ENCODE results near the gene KRTAP9-8. TPM values are rescaled to one million over a fixed set of nuclear protein-coding genes. Genes with fewer than 3 reads are reported as not detected.
"Not testable (repeated sequence)": the region's sequence is repeated elsewhere in the genome, so short reads cannot be mapped to it uniquely, and the experiment has no call there.

The KRTAP9-8 gene
- total RNA-seq, 4 donors from 2014 or later, result not detected

- ATAC-seq (ENCODE audit: low FRiP score) (no peak), DNase-seq (ENCODE audit: low spot score) (no peak)
- no peak for TF ChIP-seq CTCF (IDR thresholded peaks at IDR 0.05)
These were observed 27.3 kb downstream of the KRTAP9-8 start, which contains the start of gene KRTAP9-6 for GRCh38 chr17:41265078-41265477. TSS of gene KRTAP9-6 (plus strand) at chr17:41265378. CDS start at chr17:41265378, 0 bp downstream.

- DNase-seq (ENCODE audit: low spot score), result no peak
- ATAC-seq (ENCODE audit: low FRiP score), result no peak
- no peak for TF ChIP-seq CTCF (IDR thresholded peaks at IDR 0.05)
These were observed 29.9 kb downstream of the KRTAP9-8 start for GRCh38 chr17:41267711-41268110.

DNA sequence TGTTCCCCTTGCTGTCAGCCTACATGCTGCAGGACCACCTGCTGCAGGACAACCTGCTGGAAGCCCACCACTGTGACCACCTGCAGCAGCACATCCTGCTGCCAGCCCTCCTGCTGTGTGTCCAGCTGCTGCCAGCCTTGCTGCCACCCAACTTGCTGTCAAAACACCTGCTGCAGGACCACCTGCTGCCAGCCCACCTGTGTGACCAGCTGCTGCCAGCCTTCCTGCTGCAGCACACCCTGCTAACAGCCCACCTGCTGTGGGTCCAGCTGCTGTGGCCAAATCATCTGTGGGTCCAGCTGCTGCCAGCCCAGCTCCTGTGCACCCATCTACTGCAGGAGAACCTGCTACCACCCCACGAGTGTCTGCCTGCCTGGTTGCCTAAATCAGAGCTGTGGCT, 33.5 kb downstream of the KRTAP9-8 start:
- ATAC-seq (ENCODE audit: low FRiP score); DNase-seq (ENCODE audit: low spot score): not testable (repeated sequence)

- ATAC-seq (ENCODE audit: low FRiP score) (no peak), DNase-seq (ENCODE audit: low spot score) (no peak)
- TF ChIP-seq CTCF (IDR thresholded peaks at IDR 0.05), result no peak
These were observed 34.1 kb downstream of the KRTAP9-8 start for GRCh38 chr17:41271858-41272257.

DNA sequence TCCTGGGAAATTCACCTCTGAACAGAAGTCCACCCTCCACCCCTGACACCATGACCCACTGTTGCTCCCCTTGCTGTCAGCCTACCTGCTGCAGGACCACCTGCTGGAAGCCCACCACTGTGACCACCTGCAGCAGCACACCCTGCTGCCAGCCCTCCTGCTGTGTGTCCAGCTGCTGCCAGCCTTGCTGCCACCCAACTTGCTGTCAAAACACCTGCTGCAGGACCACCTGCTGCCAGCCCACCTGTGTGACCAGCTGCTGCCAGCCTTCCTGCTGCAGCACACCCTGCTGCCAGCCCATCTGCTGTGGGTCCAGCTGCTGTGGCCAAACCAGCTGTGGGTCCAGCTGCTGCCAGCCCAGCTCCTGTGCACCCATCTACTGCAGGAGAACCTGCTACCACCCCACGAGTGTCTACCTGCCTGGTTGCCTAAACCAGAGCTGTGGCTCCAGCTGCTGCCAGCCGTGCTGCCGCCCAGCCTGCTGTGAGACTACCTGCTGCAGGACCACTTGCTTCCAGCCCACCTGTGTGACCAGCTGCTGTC, 37.9 kb downstream of the KRTAP9-8 start, which contains the start of gene KRTAP9-7:
TSS of gene KRTAP9-7 (plus strand) at position 51 of the 543 bp plus-strand sequence. CDS start at position 51, 0 bp downstream.
- DNase-seq (ENCODE audit: low spot score); ATAC-seq (ENCODE audit: low FRiP score): not testable (repeated sequence)

DNA sequence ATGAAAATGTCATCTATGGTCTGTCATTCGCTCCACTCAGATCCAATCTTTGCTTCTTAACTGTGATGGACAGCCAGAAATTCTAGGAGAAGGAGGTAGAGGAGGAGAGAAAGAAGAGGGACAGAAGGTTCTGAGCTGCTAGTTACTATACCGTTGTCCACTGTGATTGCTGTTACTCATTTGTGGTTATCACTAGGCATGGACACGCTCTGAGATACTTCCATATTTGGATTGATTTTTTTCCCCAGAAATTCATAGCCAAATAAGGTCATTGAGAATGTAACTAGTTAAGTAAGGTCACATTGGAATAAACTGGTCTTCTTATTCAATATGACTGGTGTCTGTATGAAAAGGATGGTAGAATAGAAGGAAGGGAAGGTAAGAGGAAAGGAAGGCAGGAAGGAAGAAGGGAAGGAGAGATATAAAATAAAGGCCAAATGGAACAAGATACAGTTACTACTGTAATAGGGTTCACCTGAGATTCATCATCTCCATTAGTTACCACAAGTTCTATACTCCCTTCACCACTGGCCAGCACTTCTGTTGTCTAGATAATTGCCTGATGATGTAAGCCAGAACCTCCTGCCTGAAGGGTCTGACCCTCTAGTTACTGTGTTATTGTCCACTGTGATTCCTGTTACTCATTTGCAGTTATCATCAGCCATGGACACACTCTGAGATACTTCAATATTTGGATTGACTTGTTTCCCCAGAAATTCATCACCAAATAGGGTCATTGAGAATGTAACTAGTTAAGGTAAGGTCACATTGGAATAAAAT, 40.6 kb downstream of the KRTAP9-8 start:
- DNase-seq (ENCODE audit: low spot score) (no peak), ATAC-seq (ENCODE audit: low FRiP score) (no peak)
- no peak for TF ChIP-seq CTCF (IDR thresholded peaks at IDR 0.05)

DNA sequence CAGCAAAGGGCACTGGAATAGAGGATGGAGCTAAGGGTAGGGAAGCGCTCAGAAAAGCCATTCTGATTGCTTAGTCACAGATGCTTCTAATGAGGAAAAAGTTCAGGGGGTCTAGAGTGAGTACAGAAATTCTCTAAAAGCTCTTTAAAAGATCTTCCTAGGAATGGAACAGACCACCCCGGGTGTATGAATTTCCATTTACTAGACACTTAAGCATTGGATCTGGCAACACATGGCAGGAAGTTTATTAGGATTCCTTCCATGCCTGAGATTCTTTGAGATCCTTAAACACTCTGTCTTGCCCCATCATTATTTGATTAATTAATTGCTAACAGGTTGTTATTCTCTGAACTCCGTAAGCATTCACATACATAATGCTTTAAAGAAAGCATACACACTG, 46.2 kb downstream of the KRTAP9-8 start:
- no peak for DNase-seq (ENCODE audit: low spot score)
- ATAC-seq (ENCODE audit: low FRiP score), result no peak

More for the DNA sequence above, 46.2 kb downstream of the KRTAP9-8 start:
- no peak for TF ChIP-seq CTCF (IDR thresholded peaks at IDR 0.05)
